LNCaP clone FGC (cell line): Measurements from ENCODE around the gene MIEF1.
A peak's percentile ranks its signal among the peaks of the same experiment; 100 is the strongest.

Source experiments
- DNase-seq: peaks from one replicate; pipeline ENCODE4 v3.0.0-alpha.2; 2011; ENCODE audit warnings: low read depth
- H3K4me3 ChIP-seq: 2 replicates; pipeline ENCODE4 v1.5.1; 2011; ENCODE audit warnings: mild to moderate bottlenecking, low read depth, low read length, control low read depth
- CTCF ChIP-seq: IDR thresholded peaks from 2 replicates; pipeline ENCODE4 v1.5.1; 2012; ENCODE audit warnings: mild to moderate bottlenecking; ENCODE audit not compliant: control insufficient read depth, insufficient read depth; ENCODE audit errors: extremely low read depth

MIEF1 gene

GRCh38 chr22:39502109-39502788 is at the start of gene MIEF1:
Gene MIEF1, plus strand, starts transcription at chr22:39502290. Its CDS starts 9,005 bp downstream, at chr22:39511295.
- no peak for TF ChIP-seq CTCF
- DNase-seq: peak; percentile 93
- peak within 1 kb of the TSS; percentile 96 for H3K4me3 ChIP-seq

GRCh38 chr22:39452740-39453040 is 49.4 kb upstream of the MIEF1 start:
- no peak for DNase-seq
- H3K4me3 ChIP-seq: no peak overlapping the region
- no peak for TF ChIP-seq CTCF

- no peak overlapping the region for H3K4me3 ChIP-seq
- DNase-seq: no peak
- TF ChIP-seq CTCF: no peak
Measured at GRCh38 chr22:39453765-39454378, 48.2 kb upstream of the MIEF1 start.

- no peak for TF ChIP-seq CTCF
- H3K4me3 ChIP-seq: no peak overlapping the region
- DNase-seq: no peak
Measured at GRCh38 chr22:39454385-39454871, 47.7 kb upstream of the MIEF1 start.

GRCh38 chr22:39456522-39457197 is 45.4 kb upstream of the MIEF1 start, which contains the start of gene MGAT3:
Gene MGAT3, plus strand, starts transcription at chr22:39457012. Its CDS starts 30,336 bp downstream, at chr22:39487348.
- H3K4me3 ChIP-seq: no peak within 1 kb of the TSS
- TF ChIP-seq CTCF: no peak
- DNase-seq: no peak

GRCh38 chr22:39457198-39457555 is 44.9 kb upstream of the MIEF1 start:
- TF ChIP-seq CTCF: no peak
- DNase-seq: no peak
- no peak overlapping the region for H3K4me3 ChIP-seq
